T-helper 17 cell (primary cell): Measurements from ENCODE around the gene VASN. TPM values are rescaled to one million over a fixed set of nuclear protein-coding genes. Genes with fewer than 3 reads are reported as not detected.
"Not testable (repeated sequence)": the region's sequence is repeated elsewhere in the genome, so short reads cannot be mapped to it uniquely, and the experiment has no call there.

Experiments
- ATAC-seq: fragments of 150-1000 bp; cut with Tn5 transposase; 2 replicates; pipeline ENCODE4 v1.10.0; 2021; ENCODE audit warnings: mild to moderate bottlenecking, moderate library complexity
- DNase-seq, 3 donors: peaks; one replicate each; pipeline versions ENCODE4 v3.0.0 to v3.0.0-alpha.2; 2020 to 2021
- H3K9me3 ChIP-seq: one replicate; pipeline ENCODE4 v1.7.0; 2013; ENCODE audit warnings: low read length, mild to moderate bottlenecking; ENCODE audit not compliant: control insufficient read depth, poor library complexity, severe bottlenecking
- H3K27ac Mint-ChIP-seq: one replicate; pipeline ENCODE4 v1.8.0; 2022; ENCODE audit warnings: mild to moderate bottlenecking, moderate library complexity, mixed read lengths
- H3K27me3 Mint-ChIP-seq: one replicate; pipeline ENCODE4 v1.8.0; 2022; ENCODE audit warnings: mixed read lengths
- H3K36me3 Mint-ChIP-seq: one replicate; pipeline ENCODE4 v1.8.0; 2022; ENCODE audit warnings: low read depth, mixed read lengths
- H3K4me1 Mint-ChIP-seq: one replicate; pipeline ENCODE4 v1.8.0; 2022; ENCODE audit warnings: mild to moderate bottlenecking, mixed read lengths
- H3K4me3 Mint-ChIP-seq: one replicate; pipeline ENCODE4 v1.8.0; 2022; ENCODE audit warnings: mild to moderate bottlenecking, moderate library complexity, mixed read lengths
- total RNA-seq, 4 donors: library from RNA in 2 of 4; stranded (reverse) in 2 of 4; gene quantifications; one replicate each; pipeline ENCODE4 v1.2.3 and lab custom pipeline; 2022 to 2026

Gene VASN
- total RNA-seq, 2 donors from 2014 or later, result 0.55 to 0.57 TPM

DNA sequence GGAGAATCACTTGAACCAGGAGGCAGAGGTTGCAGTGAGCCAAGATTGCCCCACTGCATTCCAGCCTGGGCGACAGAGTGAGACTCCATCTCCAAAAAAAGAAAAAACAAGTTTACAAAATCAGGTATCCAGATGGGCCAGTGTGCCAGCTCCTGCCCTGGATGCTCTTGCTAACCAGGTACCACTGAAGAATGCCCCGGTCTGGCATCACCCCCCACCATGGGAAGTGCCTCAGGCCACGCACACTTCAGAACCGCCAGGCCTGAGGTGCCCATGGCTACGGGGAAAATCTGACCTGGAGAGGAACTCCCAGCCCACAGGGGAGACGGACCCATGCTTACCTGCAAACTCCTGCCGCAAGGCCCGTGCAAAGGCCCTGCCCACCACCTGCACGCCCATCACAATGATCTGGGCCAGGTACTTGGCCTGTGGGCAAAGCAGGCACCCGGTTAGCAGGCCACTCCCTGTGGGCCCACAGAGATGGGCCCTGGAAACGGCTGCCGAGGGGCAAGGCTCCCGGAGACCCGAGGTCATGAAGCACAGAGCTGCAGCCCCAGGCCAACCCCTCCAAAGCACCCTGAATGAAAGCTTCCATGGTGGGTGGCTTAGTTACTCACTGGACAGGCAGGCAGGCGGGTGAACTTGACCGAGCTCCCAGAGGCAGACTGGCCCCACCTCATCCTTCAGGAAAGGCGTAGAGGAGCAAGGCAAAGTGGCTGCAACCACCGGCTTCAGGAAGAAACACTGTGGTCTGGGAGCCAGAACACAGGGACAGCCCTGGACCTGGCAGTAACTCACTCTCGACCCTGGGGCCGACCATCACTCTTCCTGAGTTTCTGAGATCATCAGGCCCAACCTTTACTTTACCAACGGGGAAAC lies 28.5 kb upstream of the VASN start:
- ATAC-seq, result no peak
- peaks cover 8% of the 10 kb centered on the region for H3K4me1 Mint-ChIP-seq

DNA sequence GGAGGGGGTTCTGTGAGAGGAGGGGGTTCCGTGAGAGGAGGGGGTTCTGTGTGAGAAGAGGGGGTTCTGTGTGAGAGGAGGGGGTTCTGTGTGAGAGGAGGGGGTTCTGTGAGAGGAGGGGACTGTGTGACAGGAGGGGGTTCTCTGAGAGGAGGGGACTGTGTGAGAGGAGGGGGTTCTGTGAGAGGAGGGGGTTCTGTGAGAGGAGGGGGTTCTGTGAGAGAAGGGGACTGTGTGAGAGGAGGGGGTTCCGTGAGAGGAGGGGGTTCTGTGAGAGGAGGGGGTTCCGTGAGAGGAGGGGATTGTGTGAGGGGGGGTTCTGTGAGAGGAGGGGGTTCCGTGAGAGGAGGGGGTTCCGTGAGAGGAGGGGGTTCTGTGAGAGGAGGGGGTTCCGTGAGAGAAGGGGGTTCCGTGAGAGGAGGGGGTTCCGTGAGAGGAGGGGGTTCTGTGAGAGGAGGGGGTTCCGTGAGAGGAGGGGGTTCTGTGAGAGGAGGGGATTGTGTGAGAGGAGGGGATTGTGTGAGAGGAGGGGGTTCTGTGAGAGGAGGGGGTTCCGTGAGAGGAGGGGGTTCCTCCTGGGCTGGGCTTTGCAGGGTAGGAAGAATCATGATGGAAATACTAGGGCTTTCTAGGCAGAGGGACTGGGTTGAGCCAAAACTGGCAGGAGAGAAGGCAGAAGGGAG lies 27.2 kb upstream of the VASN start:
- Mint-ChIP-seq H3K4me1 (peaks cover 12% of the 10 kb centered on the region), H3K4me3 (peak overlapping the region; percentile 31), H3K27ac (peak overlapping the region; percentile 82)
- ATAC-seq, H3K27me3 Mint-ChIP-seq, H3K9me3 ChIP-seq, DNase-seq, H3K36me3 Mint-ChIP-seq: not testable (repeated sequence)

More for the DNA sequence above, 28.5 kb upstream of the VASN start:
- H3K36me3 Mint-ChIP-seq, result no peaks in the 10 kb centered on the region
- H3K9me3 ChIP-seq, result no peaks in the 10 kb centered on the region
- no peaks in the 10 kb centered on the region for H3K27me3 Mint-ChIP-seq
- H3K27ac Mint-ChIP-seq, result peak overlapping the region; percentile 82
- H3K4me3 Mint-ChIP-seq, result no peak overlapping the region
- no peak for DNase-seq

DNA sequence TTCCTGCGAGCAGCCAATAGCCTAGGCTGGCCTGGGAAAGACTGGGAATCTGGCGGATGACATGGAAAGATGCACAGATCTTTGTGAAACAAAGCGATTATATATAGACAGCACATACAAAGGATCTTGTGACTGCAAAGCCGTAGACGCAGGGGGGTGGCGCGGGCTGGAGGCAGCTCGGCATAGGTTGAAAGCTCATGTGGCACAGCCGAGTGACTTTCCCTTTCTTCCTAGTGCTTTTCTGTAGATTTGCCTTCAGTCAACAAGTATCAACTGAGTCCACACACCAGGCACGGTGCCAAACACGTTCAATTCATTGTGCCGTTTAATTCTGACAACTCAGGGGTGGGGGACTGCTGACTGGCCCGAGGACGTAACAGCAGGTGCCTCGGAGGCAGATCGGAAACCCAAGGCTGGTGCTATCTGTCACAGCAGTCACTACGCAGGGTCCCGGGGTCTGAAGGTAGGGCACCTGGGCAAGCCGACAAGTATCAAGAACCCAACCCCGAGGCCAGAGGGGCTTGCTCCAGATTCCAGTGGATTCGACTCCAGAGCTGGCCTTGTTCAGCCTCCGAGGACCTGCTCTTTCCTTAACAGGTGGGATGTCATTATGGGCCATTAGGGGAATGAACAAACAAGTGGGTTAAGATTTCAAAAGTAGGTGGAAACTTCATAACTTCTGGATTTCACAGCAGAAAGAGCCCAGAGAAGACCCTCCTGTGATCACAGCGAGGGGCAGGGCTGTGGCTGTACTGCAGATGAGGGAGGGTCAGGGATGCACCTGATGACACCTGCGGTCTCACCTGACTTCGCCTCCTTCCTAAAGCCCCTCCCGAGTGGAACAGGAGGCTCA lies 26.4 kb upstream of the VASN start:
- no peaks in the 10 kb centered on the region for H3K27me3 Mint-ChIP-seq
- H3K36me3 Mint-ChIP-seq, result no peaks in the 10 kb centered on the region
- H3K4me1 Mint-ChIP-seq, result peaks cover 12% of the 10 kb centered on the region
- peak overlapping the region; percentile 31 for H3K4me3 Mint-ChIP-seq
- DNase-seq, result no peak
- H3K27ac Mint-ChIP-seq, result peak overlapping the region; percentile 37
- ATAC-seq, result peak; percentile 9
- H3K9me3 ChIP-seq, result no peaks in the 10 kb centered on the region

DNA sequence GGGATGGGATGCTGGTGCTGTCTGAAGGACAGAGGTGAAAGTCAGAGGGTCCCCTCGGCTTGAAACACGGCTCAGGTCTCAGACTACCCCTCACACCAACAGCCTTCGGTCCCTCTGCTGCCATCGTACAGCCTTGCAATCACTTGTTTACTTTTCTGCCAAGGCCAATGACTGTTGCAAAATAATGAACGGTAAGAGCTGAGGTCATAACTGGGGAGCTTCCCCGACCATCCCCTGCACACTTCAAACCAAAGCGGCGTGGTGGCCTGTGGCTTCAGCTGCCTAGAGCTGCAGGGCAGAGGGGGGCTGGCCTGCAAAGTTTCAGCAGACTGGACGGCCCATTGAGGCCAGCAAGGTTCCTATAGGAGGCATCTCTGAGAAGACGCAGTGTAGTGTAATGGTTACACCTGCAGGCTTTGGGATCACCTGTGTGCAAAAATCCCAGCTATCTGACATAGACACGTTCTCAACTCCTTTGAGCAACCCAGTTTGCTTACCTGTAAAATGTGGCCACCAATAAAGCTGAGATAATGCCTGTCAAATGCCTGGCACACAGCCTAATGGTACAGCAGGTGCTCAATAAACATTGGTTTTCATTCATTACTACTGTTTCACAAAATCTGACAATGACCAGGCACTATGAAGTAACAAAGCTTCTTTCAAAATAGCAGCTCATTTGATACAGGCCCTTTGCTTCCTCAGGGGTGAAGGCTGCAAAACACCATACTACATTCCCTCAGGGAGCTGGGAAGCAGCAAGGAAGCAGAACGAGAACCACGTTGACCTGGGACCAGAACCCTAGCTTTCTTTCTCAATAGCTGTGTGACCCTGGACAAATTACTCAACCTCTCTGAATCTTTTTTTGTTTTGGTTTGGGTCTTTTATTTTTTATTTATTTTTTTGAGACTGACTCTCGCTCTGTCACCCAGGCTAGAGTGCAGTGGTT lies 25.5 kb upstream of the VASN start:
- H3K27ac Mint-ChIP-seq, result peak overlapping the region; percentile 87

DNA sequence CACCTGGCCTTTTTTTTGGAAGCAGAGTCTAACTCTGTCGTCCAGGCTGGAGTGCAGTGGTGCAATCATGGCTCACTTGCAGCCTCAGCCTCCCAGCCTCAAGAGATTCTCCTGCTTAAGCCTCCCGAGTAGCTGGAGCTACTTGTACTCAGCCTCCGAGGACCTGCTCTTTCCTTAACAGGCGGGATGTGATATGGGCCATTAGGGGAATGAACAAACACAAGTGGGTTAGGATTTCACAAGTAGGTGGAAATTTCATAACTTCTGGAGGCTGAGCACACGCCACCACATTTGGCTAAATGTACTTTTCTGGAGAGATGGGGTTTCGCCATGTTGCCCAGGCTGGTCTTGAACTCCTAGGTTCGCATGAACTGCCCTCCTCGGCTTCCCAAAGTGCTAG lies 24.6 kb upstream of the VASN start:
- H3K27me3 Mint-ChIP-seq, result no peaks in the 10 kb centered on the region
- H3K27ac Mint-ChIP-seq, result peak overlapping the region; percentile 87
- ATAC-seq, result no peak
- H3K36me3 Mint-ChIP-seq, result no peaks in the 10 kb centered on the region
- no peaks in the 10 kb centered on the region for H3K9me3 ChIP-seq
- DNase-seq, result no peak
- peaks cover 19% of the 10 kb centered on the region for H3K4me1 Mint-ChIP-seq
- H3K4me3 Mint-ChIP-seq, result no peak overlapping the region

More for the DNA sequence above, 25.5 kb upstream of the VASN start:
- Mint-ChIP-seq H3K4me3 (peak overlapping the region; percentile 19), H3K4me1 (peaks cover 17% of the 10 kb centered on the region), H3K36me3 (no peaks in the 10 kb centered on the region), H3K27me3 (no peaks in the 10 kb centered on the region)
- no peaks in the 10 kb centered on the region for H3K9me3 ChIP-seq
- ATAC-seq, result peak; percentile 7
- DNase-seq, result no peak

DNA sequence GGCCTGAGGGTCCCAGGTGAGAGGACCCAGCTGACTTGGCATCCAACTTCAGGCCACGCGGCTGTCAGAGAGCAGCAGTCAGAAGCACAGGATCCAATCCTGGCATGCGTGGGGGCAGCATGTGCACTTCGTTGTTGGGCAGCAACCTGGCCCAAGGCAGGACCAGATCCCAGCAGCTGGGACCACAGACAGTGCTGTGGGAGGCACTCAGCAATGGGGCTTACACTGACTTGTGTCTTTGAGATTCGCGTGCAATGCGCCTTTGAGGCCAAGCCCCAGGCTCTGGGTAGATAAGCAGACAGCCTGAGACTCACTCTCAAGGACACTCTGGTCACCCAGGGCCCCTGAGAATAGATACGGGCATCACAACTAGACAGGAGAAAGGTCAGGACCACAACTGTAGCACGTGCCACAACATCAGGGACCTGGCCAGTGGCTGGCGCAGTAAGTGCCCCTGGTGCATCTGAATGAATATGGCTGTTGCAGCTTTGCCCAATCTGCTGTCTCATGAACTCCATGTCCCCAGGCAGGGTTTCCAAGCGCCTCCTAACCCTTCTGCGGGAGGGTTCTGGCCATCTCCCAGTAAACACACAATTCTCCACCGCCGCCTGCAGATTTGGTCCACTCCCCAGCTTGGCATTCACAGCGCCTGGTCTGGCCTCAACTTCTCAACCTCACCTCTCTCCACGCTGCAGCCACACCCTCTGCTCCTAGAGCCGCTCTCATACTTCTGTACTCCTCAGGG lies 23.7 kb upstream of the VASN start:
- no peaks in the 10 kb centered on the region for H3K9me3 ChIP-seq
- peaks cover 19% of the 10 kb centered on the region for H3K4me1 Mint-ChIP-seq
- peak overlapping the region; percentile 87 for H3K27ac Mint-ChIP-seq
- no peak for DNase-seq
- ATAC-seq, result no peak
- no peaks in the 10 kb centered on the region for H3K27me3 Mint-ChIP-seq
- no peaks in the 10 kb centered on the region for H3K36me3 Mint-ChIP-seq
- no peak overlapping the region for H3K4me3 Mint-ChIP-seq

DNA sequence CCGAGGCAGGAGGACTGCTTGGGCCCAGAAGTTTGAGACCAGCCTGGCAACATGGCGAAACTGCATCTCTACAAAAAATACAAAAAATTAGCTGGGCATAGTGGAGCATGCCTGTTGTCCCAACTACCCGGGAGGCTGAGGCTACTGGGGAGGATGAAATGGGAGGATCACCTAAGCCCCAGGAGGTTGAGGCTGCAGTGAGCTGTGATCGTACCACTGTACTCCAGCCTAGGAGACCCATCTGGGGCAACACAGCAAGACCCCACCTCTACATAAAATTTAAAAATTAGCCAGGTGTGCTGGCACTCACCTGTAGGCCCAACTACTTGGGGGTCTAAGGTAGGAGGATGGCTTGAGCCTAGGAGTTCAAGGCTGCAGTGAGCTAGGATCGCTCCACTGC lies 22.3 kb upstream of the VASN start:
- ATAC-seq, result no peak
- H3K4me3 Mint-ChIP-seq, result no peak overlapping the region
- no peak for DNase-seq
- H3K4me1 Mint-ChIP-seq, result peaks cover 17% of the 10 kb centered on the region
- H3K9me3 ChIP-seq, result no peaks in the 10 kb centered on the region
- H3K27me3 Mint-ChIP-seq, result no peaks in the 10 kb centered on the region
- no peak overlapping the region for H3K27ac Mint-ChIP-seq
- H3K36me3 Mint-ChIP-seq, result no peaks in the 10 kb centered on the region

DNA sequence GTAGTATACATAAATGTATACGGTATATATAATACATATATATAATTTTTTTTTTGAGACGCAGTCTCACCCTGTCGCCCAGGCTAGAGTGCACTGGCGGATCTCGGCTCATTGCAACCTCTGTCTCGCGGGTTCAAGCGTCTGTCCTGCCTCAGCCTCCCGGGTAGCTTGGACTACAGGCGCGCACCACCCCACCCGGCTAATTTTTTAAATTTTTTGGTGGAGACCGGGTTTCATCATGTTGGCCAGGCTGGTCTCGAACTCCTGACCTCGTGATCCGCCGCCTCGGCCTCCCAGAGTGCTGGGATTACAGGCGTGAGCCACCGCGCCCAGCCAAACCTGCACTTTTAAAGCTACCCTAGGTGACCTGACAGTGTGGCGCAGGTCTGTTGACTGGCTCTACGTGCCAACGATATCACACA lies 21.3 kb upstream of the VASN start:
- H3K36me3 Mint-ChIP-seq, result peaks cover 3% of the 10 kb centered on the region
- no peaks in the 10 kb centered on the region for H3K9me3 ChIP-seq
- DNase-seq (no peak), ATAC-seq (peak; percentile 13)
- peaks cover 14% of the 10 kb centered on the region for H3K4me1 Mint-ChIP-seq
- H3K27ac Mint-ChIP-seq, result peak overlapping the region; percentile 83
- H3K4me3 Mint-ChIP-seq, result peak overlapping the region; percentile 93
- H3K27me3 Mint-ChIP-seq, result no peaks in the 10 kb centered on the region

DNA sequence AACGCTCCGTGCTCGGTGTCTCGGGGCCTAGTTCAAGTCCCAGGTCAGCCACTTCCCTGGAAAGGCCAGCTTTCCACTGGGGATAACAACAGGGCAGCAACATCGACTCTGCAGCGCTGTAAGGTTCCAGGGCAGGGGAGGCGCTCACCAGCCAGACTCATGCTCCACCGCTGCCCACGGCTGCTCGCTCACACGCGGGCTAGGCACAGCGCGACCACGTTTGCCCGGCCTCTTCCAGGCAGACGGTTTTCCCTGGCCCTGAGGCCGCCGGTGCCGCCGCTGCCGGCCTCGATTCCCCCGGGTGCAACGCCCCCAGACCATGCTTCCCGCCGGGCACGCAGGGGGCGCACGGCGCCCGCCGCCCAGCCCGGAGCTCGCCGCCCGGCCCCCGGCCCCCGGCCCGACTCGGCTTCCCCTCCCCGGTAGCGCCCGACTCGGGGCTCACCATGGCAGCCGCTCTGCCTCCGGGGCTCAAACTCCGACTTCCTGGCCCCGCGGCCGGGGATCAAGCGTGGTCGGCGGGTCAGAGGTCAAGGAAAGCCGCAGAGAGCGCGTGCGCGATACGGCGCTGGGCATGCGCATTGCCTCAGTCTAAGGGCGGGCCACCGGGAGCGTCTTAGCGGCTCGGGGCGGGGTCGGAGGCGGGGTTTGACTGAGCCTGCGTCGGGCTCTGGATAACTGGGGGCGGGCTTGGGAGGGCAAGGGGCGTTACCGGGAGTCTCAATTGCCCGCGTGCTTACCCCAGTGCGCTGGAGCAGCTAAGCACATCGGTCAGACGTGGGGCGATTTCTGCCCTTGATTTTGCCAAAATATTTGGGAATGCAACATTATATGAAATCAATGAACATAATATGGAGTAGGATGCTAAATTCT lies 20.6 kb upstream of the VASN start, which contains the start of gene PAM16:
Gene PAM16, minus strand, starts transcription at position 535 of the 873 bp plus-strand sequence. Its CDS starts 87 bp downstream, at position 448.
- H3K36me3 Mint-ChIP-seq, result peaks cover 3% of the 10 kb centered on the region
- no peaks in the 10 kb centered on the region for H3K27me3 Mint-ChIP-seq
- peaks cover 14% of the 10 kb centered on the region for H3K4me1 Mint-ChIP-seq
- H3K4me3 Mint-ChIP-seq, result peak within 1 kb of the TSS; percentile 93
- DNase-seq (peak; percentile 97 to 98 (median 98)), ATAC-seq (peak; percentile 85)
- H3K9me3 ChIP-seq, result no peaks in the 10 kb centered on the region
- H3K27ac Mint-ChIP-seq, result peak within 1 kb of the TSS; percentile 83

DNA sequence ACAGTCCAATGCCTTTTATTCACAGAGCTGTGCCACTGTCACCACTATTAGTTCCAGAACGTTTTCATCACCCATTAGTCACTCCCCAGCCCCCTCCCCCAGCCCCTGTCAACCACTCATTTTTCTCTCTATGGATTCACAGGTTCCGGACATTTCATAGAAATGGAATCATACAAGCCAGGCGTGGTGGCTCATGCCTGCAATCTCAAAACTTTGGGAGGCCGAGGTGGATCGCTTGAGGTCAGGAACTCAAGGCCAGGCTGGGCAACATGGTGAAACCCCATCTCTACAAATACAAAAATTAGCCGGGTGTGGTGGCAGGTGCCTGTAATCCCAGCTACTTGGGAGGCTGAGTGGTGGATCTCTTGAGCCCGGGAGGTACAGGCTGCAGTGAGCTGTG lies 19.8 kb upstream of the VASN start:
- no peak for DNase-seq
- Mint-ChIP-seq H3K4me3 (peak overlapping the region; percentile 93), H3K27me3 (no peaks in the 10 kb centered on the region), H3K36me3 (peaks cover 3% of the 10 kb centered on the region), H3K4me1 (peaks cover 14% of the 10 kb centered on the region), H3K27ac (peak overlapping the region; percentile 83)
- ATAC-seq, result no peak
- no peaks in the 10 kb centered on the region for H3K9me3 ChIP-seq

DNA sequence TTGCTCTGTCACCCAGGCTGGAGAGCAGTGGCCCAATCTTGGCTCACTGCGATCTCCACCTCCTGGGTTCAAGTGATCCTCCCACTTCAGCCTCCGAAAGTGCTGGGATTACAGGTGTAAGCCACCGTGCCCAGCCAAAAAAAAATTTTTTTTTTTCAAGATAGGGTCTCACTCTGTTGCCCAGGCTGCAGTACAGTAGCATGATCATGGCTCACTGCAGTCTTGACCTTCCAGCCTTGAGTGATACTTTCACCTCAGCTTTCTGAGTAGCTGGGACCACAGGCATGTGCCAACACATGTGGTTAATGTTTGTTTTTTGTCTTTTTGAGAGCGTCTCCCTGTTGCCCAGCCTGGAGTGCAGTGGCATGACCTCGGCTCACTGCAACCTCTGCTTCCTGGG lies 18.8 kb upstream of the VASN start:
- H3K4me3 Mint-ChIP-seq, result no peak overlapping the region
- DNase-seq (no peak), ATAC-seq (no peak)
- peaks cover 3% of the 10 kb centered on the region for H3K36me3 Mint-ChIP-seq
- H3K27me3 Mint-ChIP-seq, result no peaks in the 10 kb centered on the region
- H3K4me1 Mint-ChIP-seq, result peaks cover 11% of the 10 kb centered on the region
- no peaks in the 10 kb centered on the region for H3K9me3 ChIP-seq
- H3K27ac Mint-ChIP-seq, result peak overlapping the region; percentile 83
